ENCODE results near the gene ERF.

DNA sequence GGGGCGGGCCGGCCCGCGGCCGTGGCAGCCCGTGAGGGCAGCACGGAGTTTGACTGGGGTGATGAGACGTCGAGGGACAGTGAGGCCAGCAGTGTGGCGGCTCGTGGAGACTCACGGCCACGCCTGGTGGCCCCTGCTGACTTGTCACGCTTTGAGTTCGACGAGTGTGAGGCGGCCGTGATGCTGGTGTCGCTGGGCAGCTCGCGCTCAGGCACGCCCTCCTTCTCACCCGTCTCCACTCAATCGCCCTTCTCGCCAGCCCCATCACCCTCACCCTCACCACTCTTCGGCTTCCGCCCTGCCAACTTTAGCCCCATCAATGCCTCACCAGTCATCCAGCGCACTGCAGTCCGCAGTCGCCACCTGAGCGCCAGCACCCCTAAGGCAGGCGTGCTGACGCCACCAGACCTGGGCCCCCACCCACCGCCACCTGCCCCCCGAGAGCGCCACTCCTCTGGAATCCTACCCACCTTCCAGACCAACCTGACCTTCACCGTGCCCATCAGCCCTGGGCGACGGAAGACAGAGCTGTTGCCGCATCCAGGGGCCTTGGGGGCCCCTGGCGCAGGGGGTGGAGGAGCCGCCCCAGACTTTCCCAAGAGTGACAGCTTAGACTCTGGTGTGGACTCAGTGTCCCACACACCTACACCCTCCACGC, 18.6 kb upstream of the ERF start:
- TF ChIP-seq, protein P1, sequence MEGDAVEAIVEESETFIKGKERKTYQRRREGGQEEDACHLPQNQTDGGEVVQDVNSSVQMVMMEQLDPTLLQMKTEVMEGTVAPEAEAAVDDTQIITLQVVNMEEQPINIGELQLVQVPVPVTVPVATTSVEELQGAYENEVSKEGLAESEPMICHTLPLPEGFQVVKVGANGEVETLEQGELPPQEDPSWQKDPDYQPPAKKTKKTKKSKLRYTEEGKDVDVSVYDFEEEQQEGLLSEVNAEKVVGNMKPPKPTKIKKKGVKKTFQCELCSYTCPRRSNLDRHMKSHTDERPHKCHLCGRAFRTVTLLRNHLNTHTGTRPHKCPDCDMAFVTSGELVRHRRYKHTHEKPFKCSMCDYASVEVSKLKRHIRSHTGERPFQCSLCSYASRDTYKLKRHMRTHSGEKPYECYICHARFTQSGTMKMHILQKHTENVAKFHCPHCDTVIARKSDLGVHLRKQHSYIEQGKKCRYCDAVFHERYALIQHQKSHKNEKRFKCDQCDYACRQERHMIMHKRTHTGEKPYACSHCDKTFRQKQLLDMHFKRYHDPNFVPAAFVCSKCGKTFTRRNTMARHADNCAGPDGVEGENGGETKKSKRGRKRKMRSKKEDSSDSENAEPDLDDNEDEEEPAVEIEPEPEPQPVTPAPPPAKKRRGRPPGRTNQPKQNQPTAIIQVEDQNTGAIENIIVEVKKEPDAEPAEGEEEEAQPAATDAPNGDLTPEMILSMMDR (conservative IDR thresholded peaks at IDR 0.05; ENCODE audit: low read depth, low read length), result no peak
- TF ChIP-seq RAD21 (IDR thresholded peaks at IDR 0.05; ENCODE audit: low read length) (no peak), MXI1 (IDR thresholded peaks at IDR 0.05; ENCODE audit: borderline replicate concordance, low read depth, low read length) (no peak), RFX5 (IDR thresholded peaks at IDR 0.05; ENCODE audit: low read depth, low read length) (no peak), RCOR1 (IDR thresholded peaks at IDR 0.05; ENCODE audit: insufficient replicate concordance, low read length) (no peak), FOS (IDR thresholded peaks at IDR 0.05; ENCODE audit: low read depth, low read length) (no peak)
